Measurements from ENCODE around the gene NUAK1. TPM values are rescaled to one million over a fixed set of nuclear protein-coding genes. Genes with fewer than 3 reads are reported as not detected.

NUAK1 gene
- total RNA-seq, 1 experiment from 2014 or later: 50.3 TPM

DNA sequence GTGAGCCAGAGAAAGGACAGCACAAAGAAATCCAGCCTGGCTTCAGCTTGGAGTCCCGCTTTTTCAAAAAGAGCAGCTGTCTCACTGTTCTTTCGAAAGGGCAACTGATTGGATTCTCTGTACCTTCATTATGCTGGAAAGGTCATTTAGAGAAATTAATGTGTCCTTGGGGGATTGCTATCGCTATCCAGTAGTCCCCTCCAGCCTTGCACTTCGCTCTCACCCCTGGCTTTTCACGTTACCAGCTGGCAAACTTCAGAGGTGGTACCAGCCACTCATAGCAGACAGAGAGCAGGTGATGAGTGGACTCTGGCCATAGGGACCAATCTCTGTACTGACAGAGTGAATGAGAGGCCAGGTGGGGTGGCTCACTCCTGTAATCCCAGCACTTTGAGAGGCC is 11.8 kb upstream of the NUAK1 start:
- peaks cover 6% of the 10 kb centered on the region for H3K4me1 ChIP-seq (ENCODE audit: control insufficient read depth, insufficient read depth, low read length)
- TF ChIP-seq TCF7L2 (IDR thresholded peaks at IDR 0.05; ENCODE audit: low read depth, low read length) (no peak), SIN3A (IDR thresholded peaks at IDR 0.05; ENCODE audit: borderline replicate concordance, insufficient read depth, low read depth, low read length) (no peak), REST (IDR thresholded peaks at IDR 0.05; ENCODE audit: insufficient read depth in 1 of 2, low read depth in 2 of 2, low read length in 1 of 2) (no peak)
- intact Hi-C loops (cut with micrococcal nuclease; ENCODE audit: unreplicated experiment) (no loop called here), in situ Hi-C loops (cut with HindIII; ENCODE audit: low pct_unique_long_range_greater_than_20kb, low sequenced_read_pairs) (no loop called here)
- H3K9me3 ChIP-seq (ENCODE audit: control insufficient read depth, insufficient read depth, low read depth, low read length): no peaks in the 10 kb centered on the region
- DNase-seq (ENCODE audit: low read depth, low spot score): no peak
- POLR2A ChIA-PET: no interaction called here
- no peak overlapping the region for H3K4me3 ChIP-seq (ENCODE audit: low read depth in 2 of 2, low read length in 2 of 2)
- CTCF ChIA-PET: interaction anchor here (0.7 kb wide), 1 partner anchor 377 kb away, joined by 5 read pairs; no protein-coding TSS in a partner anchor
- no peaks in the 10 kb centered on the region for H3K27me3 ChIP-seq (ENCODE audit: control insufficient read depth, insufficient read depth, low read length)
- ATAC-seq: no peak
- no peak overlapping the region for H3K27ac ChIP-seq (ENCODE audit: low read length)
- H3K36me3 ChIP-seq (ENCODE audit: control insufficient read depth, insufficient read depth, low read length): no peaks in the 10 kb centered on the region
- no TSS peak for BruUV-seq (replicated peaks)

GRCh38 chr12:106149096-106149784 is 10.5 kb upstream of the NUAK1 start:
- no TSS peak for BruUV-seq (replicated peaks)
- DNase-seq (ENCODE audit: low read depth, low spot score) (no peak), ATAC-seq (peak; percentile 85)
- Histone ChIP-seq H3K27ac (ENCODE audit: low read length) (no peak overlapping the region), H3K27me3 (ENCODE audit: control insufficient read depth, insufficient read depth, low read length) (no peaks in the 10 kb centered on the region), H3K4me1 (ENCODE audit: control insufficient read depth, insufficient read depth, low read length) (peaks cover 19% of the 10 kb centered on the region), H3K4me3 (ENCODE audit: low read depth in 2 of 2, low read length in 2 of 2) (no peak overlapping the region), H3K36me3 (ENCODE audit: control insufficient read depth, insufficient read depth, low read length) (no peaks in the 10 kb centered on the region), H3K9me3 (ENCODE audit: control insufficient read depth, insufficient read depth, low read depth, low read length) (no peaks in the 10 kb centered on the region)
- intact Hi-C loops (cut with micrococcal nuclease; ENCODE audit: unreplicated experiment): no loop called here
- TF ChIP-seq CTCF (IDR thresholded peaks at IDR 0.05) (peak; percentile 90), REST (IDR thresholded peaks at IDR 0.05; ENCODE audit: insufficient read depth in 1 of 2, low read depth in 2 of 2, low read length in 1 of 2) (no peak)
- ChIA-PET POLR2A (no interaction called here), CTCF (interaction anchor here (0.6 to 2.6 kb wide), 10 partner anchors 11 to 229 kb away, joined by 3 to 12 read pairs (median 4); no protein-coding TSS in a partner anchor)
- in situ Hi-C loops (cut with HindIII; ENCODE audit: low pct_unique_long_range_greater_than_20kb, low sequenced_read_pairs): no loop called here
